Right hindlimb (tissue), 1 donor: Measurements from ENCODE around the gene RUVBL2.
A peak's percentile ranks its signal among the peaks of the same experiment; 100 is the strongest.

Experiments used
- DNase-seq: peaks from one replicate; pipeline ENCODE4 v3.0.0-alpha.2; 2018

Gene RUVBL2

DNA sequence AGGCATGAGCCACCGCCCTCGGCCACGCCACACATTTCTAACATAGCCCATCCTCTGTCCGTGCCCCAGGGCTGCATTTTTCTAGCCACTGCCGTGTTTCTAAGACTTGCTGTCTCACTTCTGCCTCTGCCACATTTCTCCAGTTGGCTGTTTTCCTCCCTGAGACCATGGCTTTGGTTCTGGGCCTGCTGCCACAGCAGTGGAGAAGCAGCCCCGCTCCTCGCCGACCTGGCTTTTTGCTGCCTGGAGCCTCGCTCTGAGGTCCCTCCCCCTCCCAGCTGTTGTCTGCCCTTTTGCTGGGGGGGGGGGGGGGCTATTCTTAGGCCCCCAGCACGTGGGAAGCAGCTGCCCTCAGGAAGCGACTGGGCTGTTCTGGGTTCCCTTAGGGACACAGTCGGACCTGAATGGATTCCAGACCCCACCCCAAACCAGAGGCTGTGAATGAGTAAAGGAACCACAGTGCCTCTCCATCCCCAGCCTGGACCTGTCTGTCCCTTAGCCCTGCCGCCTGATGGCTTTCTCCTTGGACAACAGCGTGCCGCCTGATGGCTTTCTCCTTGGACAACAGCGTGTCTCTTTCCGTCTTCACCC lies 3.9 kb upstream of the RUVBL2 start:
- DNase-seq = peak; percentile 66

- no peak for DNase-seq
These were observed 3.3 kb upstream of the RUVBL2 start for GRCh38 chr19:48990400-48990799.

GRCh38 chr19:48991011-48991609 lies 2.6 kb upstream of the RUVBL2 start:
- no peak for DNase-seq

DNA sequence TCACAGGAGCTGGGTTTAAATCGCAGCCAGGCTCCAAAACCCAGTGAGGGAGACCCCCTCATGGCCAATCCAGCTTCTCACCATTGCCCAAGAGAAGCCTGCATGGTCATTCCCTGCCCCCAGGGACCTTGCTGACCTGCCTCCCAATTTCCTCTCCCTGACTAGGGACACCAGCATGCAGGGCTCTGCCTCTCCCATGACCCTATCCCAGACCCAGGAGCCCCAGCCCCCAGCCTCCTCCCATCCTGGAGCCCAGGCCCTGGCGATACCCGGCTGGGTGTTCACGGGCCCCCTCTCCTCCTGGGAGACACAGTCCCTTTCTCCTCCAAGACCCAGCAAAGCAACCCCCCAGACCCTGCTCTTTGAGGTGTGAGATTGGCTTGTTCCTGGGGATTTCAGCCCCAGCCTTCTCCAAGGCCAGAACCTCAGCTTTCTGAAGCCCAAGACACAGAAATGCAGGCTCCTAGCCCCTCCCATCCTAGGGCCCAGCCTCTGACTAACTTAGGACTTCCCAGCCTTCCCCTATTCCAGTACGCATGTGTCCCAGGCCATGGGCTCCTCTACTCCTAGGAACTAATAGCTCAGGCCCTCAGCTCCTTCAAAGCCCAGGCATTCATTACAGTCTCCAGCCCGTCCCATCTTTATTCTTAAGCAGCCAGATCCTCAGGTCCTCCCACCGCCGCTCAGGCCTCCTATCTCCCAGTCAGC lies 1.7 kb upstream of the RUVBL2 start:
- peak; percentile 77 for DNase-seq

- DNase-seq = no peak
These were observed 1.0 kb upstream of the RUVBL2 start for GRCh38 chr19:48992581-48993174.

- DNase-seq = no peak
These were observed 324 bp downstream of the RUVBL2 start for GRCh38 chr19:48994035-48994386.

- DNase-seq = no peak
These were observed 4.3 kb downstream of the RUVBL2 start for GRCh38 chr19:48997972-48998371.

GRCh38 chr19:48999481-49000325 lies 6.0 kb downstream of the RUVBL2 start:
- no peak for DNase-seq

DNA sequence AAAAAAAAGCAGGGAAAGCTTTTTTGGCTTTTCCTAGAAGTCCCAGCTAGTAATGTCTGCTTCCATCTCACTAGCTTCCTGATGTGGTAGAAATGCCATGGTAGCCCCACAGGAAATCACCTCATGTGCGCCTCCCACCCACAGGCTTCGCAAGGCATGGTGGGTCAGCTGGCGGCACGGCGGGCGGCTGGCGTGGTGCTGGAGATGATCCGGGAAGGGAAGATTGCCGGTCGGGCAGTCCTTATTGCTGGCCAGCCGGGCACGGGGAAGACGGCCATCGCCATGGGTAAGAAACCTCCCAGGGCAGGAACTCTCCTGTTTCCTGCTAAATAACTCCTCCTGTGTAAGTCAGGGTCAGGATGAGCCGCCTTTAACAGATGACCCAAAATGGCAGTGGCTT lies 10.4 kb downstream of the RUVBL2 start:
- DNase-seq = no peak

- no peak for DNase-seq
These were observed 11.4 kb downstream of the RUVBL2 start for GRCh38 chr19:49004964-49005614.

- no peak for DNase-seq
These were observed 13.2 kb downstream of the RUVBL2 start for GRCh38 chr19:49006905-49007304.

DNA sequence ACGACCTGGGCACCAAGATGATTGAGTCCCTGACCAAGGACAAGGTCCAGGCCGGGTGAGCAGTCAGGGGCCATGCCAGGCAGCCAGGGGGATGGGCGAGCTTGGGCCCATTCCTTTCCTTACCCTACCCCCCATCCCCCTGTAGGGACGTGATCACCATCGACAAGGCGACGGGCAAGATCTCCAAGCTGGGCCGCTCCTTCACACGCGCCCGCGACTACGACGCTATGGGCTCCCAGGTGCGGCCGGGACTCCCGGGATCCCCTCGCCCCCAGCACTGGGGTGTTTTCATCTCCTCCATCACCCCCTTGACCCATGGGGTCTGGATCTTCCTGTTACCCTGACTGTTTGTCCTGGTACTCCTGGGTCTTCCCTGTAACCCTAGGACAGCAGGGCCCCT lies 16.1 kb downstream of the RUVBL2 start:
- no peak for DNase-seq

DNA sequence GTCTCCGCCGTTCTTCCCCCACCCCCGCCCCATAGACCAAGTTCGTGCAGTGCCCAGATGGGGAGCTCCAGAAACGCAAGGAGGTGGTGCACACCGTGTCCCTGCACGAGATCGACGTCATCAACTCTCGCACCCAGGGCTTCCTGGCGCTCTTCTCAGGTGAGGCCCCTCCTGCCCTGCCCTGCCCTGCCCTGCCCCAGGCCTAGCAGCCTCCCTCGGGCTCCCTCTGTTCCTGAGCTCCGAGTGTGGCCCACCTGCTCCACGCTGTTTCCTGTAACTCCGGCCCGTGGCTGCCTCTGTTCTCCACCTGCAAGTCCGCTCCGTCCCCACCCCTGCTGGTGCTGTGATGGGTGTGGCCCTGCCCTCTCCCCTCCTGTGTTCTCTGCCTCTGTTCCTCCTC lies 16.8 kb downstream of the RUVBL2 start:
- no peak for DNase-seq

DNA sequence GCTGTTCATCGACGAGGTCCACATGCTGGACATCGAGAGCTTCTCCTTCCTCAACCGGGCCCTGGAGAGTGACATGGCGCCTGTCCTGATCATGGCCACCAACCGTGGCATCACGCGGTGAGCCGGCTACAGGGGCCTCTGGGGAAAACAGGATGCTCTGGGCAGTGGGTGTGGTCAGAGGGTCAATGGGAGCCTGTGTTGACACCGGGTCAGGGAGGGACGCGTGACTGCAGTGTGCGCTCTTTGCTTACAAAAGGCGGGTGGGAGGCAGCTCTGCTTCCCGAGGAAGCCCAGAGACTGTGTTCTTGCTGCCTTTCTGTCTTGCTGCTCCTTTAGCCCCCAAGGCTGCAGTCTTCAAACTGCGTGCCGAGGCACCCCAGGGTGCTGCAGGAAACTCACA lies 17.5 kb downstream of the RUVBL2 start:
- no peak for DNase-seq

DNA sequence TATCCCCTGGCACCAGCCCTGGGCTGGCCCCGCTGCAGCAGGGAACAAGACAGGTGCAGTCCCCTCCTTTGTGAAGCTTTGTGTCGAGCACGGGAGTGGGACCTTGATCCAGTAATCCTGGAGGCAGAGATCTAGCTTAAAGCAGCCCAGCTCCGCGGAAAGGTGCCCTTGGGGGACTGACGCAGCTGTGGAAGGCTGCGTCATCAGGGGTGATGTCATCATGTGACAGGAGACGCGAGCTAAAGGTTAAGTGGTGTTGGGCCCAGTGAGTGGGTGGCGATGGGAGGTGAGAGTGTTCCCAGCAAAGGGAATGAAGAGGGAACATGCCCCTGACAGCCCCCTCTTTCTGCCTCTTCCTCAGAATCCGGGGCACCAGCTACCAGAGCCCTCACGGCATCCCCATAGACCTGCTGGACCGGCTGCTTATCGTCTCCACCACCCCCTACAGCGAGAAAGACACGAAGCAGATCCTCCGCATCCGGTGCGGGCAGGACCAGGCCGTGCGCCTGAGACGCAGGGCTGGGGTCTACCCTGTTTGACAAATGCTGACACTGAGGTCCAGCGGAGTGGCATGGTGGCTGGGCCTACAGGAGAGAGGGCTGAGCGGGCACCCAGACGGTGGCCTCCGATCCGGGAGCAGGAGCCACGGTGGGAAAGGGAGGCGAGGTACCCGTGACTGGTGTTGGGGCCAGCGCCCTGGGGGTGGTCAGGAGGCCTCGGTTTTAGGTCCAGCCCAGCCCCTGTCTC lies 20.6 kb downstream of the RUVBL2 start:
- DNase-seq = no peak

DNA sequence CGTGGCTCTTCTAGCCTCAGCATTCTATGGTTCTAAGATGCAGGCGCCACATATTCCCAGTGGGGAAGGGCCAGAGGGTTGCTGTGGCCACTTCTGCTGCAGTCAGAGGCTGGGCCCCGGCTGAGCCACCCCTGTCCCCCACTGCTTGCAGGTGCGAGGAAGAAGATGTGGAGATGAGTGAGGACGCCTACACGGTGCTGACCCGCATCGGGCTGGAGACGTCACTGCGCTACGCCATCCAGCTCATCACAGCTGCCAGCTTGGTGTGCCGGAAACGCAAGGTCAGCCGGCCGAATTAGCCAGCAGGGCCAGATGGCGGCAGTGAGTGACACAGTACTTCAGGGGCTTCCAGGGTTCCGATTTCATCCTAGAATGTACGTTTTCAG lies 21.2 kb downstream of the RUVBL2 start:
- DNase-seq = no peak

GRCh38 chr19:49016067-49016839 lies 22.6 kb downstream of the RUVBL2 start:
- DNase-seq = no peak

- DNase-seq = no peak
These were observed 23.5 kb downstream of the RUVBL2 start, which contains the start of gene LHB for GRCh38 chr19:49017041-49017665. Gene LHB, minus strand, starts transcription at chr19:49017091. Its CDS starts 10 bp downstream, at chr19:49017081.

DNA sequence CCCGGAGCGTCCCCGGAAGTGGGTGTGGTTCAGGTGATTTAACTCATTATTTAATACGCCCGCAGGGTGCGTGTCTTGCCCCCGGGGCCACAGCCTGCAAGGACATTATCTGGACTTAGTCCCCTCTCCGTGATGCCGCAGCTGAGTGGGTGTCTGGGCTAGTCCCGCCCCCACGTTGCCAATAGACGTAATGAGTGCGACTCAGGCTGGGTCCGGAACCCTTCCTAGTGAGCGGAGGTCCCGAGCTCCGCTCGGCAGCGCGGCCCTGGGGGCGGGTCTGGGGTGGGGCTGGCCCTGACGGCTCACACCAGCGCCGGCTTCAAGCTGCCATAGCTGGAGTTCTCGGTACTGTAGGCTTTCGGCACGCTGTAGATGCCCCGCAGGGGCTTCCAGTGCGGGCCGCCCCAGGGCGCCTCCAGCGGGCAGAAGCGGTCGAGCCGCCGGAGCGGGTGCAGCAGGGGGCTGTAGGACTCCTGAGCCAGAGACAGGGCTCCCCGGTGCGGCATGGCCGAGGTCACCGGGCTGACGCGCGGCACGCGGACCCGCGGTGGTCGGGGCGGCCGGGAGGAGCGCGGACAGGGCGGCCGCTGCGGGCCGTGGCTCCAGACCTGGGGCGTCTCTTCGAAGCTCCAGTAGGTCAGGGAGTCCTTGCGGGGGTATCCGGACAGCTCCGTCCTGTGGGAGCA lies 24.1 kb downstream of the RUVBL2 start:
- peak; percentile 57 for DNase-seq
